Stomach smooth muscle (tissue), 2 donors: Measurements from ENCODE around the gene FANCG.

Experiments used
- H3K27ac ChIP-seq: one replicate; pipeline ENCODE4 v1.7.0; 2013; ENCODE audit warnings: mild to moderate bottlenecking, low read length, inconsistent platforms
- H3K27me3 ChIP-seq, 2 donors: one replicate each; pipeline ENCODE4 v1.7.0; 2013; ENCODE audit warnings: low read length in 2 of 2; ENCODE audit not compliant: insufficient read depth in 2 of 2, control insufficient read depth in 1 of 2
- H3K36me3 ChIP-seq, 2 donors: one replicate each; pipeline ENCODE4 v1.7.0; 2013; ENCODE audit warnings: low read length in 2 of 2; ENCODE audit not compliant: control insufficient read depth in 2 of 2, insufficient read depth in 2 of 2
- H3K4me1 ChIP-seq: one replicate; pipeline ENCODE4 v1.7.0; 2013; ENCODE audit warnings: low read length; ENCODE audit not compliant: control insufficient read depth, insufficient read depth
- H3K4me3 ChIP-seq, 2 donors: one replicate each; pipeline ENCODE4 v1.7.0; 2013; ENCODE audit warnings: low read length in 2 of 2
- H3K9ac ChIP-seq, 2 donors: one replicate each; pipeline ENCODE4 v1.7.0; 2013; ENCODE audit warnings: low read length in 2 of 2, mild to moderate bottlenecking in 1 of 2
- H3K9me3 ChIP-seq, 2 donors: one replicate each; pipeline ENCODE4 v1.7.0; 2013; ENCODE audit warnings: low read length in 2 of 2; ENCODE audit not compliant: control insufficient read depth in 2 of 2
- donor health status: healthy.
- donor health status: Pancreatic carcinoma.

FANCG gene

DNA sequence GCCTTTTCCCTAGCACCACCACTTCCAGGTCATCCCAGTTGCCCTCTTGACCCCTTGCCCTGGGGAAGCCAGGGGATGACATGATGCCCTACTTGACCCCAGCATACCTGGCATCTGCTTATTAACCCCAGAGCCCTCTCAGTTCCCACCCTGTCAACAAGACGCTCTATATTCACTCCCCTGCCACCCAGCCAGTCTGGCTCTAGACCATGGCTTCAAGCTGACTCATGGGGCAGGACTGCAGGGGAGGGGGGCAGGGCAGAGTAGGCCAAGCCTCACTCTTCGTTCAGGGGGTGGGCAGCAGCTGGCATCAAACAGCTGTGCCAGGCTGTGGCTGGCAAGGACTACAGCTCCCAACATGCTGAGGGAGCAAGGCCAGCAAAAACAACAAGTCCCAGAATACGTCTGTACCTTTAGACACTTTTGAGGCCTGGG lies 30.6 kb upstream of the FANCG start:
- Histone ChIP-seq H3K27me3 (no peaks in the 10 kb centered on the region), H3K4me1 (peaks cover 50% of the 10 kb centered on the region), H3K36me3 (peaks cover 10 to 23% of the 10 kb centered on the region in 2 donors), H3K27ac (peak overlapping the region; percentile 90), H3K9ac (peak overlapping the region; percentile 79 to 91), H3K9me3 (no peaks in the 10 kb centered on the region), H3K4me3 (peak overlapping the region; percentile 83 to 88)

GRCh38 chr9:35108946-35109575 lies 29.3 kb upstream of the FANCG start:
- no peak overlapping the region for H3K9ac ChIP-seq
- no peaks in the 10 kb centered on the region for H3K9me3 ChIP-seq
- H3K4me1 ChIP-seq: peaks cover 39% of the 10 kb centered on the region
- no peaks in the 10 kb centered on the region for H3K27me3 ChIP-seq
- H3K4me3 ChIP-seq: no peak overlapping the region
- no peak overlapping the region for H3K27ac ChIP-seq
- H3K36me3 ChIP-seq: peaks cover 14 to 33% of the 10 kb centered on the region in 2 donors

GRCh38 chr9:35108461-35108860 lies 28.7 kb upstream of the FANCG start:
- Histone ChIP-seq H3K4me1 (peaks cover 40% of the 10 kb centered on the region), H3K4me3 (no peak overlapping the region), H3K36me3 (peaks cover 14 to 33% of the 10 kb centered on the region in 2 donors), H3K27me3 (no peaks in the 10 kb centered on the region), H3K27ac (no peak overlapping the region), H3K9me3 (no peaks in the 10 kb centered on the region), H3K9ac (no peak overlapping the region)

- H3K4me3 ChIP-seq: no peak overlapping the region
Measured at GRCh38 chr9:35107297-35108290, 27.9 kb upstream of the FANCG start.

GRCh38 chr9:35106343-35106730 lies 26.6 kb upstream of the FANCG start:
- Histone ChIP-seq H3K27ac (peak overlapping the region; percentile 11), H3K9ac (no peak overlapping the region), H3K4me3 (no peak overlapping the region), H3K9me3 (no peaks in the 10 kb centered on the region), H3K4me1 (peaks cover 43% of the 10 kb centered on the region), H3K36me3 (peaks cover 14 to 35% of the 10 kb centered on the region in 2 donors), H3K27me3 (no peaks in the 10 kb centered on the region)

More at GRCh38 chr9:35107297-35108290, 27.9 kb upstream of the FANCG start:
- H3K36me3 ChIP-seq: peaks cover 14 to 33% of the 10 kb centered on the region in 2 donors
- H3K27me3 ChIP-seq: no peaks in the 10 kb centered on the region
- H3K9ac ChIP-seq: no peak overlapping the region
- H3K9me3 ChIP-seq: no peaks in the 10 kb centered on the region
- peaks cover 40% of the 10 kb centered on the region for H3K4me1 ChIP-seq
- H3K27ac ChIP-seq: no peak overlapping the region

DNA sequence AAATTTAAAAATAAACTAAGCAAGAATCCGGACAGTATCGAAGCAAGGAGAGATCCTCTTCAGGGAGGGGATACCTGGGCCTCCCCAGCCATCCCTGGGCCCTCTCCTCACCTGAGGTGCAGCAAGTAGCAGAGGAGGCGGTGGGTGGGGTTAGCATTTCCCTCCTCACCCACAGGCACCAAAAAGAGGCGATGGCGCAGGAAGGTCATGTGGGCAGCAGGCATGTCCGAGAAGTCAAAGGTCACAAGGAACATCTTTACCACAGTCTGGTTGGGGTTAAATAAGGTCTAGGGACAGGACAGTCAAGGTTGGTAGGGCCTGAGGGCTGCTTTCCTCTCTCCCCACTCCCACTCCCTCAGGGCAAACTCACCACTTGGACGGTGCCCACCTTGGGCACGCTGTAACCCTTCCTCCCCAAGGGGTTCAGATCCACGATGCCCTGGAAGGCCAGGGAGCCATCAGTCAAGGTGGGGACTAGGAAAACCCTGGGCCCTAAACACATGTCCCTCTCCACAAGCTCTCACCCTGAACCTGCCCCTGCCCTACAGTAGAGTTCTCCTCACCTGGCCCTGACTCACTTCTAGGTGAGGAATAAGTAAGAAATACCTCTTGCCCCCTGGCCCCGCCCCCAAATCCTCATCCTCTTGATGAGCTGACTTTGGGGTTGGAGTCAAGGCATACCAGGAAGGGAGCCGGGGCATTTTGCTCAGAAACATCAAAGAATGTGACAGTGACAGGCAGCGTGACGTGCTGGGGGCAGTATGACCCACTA lies 26.0 kb upstream of the FANCG start:
- Histone ChIP-seq H3K9me3 (no peaks in the 10 kb centered on the region), H3K4me1 (peaks cover 42% of the 10 kb centered on the region), H3K9ac (no peak overlapping the region), H3K4me3 (no peak overlapping the region), H3K36me3 (peaks cover 14 to 40% of the 10 kb centered on the region in 2 donors), H3K27me3 (no peaks in the 10 kb centered on the region), H3K27ac (peak overlapping the region; percentile 11)

DNA sequence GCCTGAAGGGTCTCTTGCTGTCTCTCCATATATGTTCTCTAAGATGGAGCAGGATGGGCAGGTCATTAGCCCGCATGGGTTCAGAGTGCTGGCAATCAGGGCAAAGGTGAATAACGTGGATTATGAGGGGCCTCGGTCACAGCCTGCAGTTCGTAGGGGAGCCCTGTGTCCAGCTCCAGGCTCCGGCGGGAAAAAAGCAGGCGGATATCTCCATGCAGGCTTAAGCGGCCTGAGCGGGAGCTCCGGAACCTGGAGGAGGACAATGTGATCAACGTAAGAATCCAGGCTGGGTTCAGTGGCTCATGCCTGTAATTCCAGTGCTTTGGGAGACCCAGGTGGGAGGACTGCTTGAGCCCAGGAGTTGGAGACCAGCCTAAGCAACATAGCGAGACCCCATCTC lies 25.4 kb upstream of the FANCG start:
- Histone ChIP-seq H3K27ac (no peak overlapping the region), H3K4me1 (peaks cover 36% of the 10 kb centered on the region), H3K27me3 (no peaks in the 10 kb centered on the region), H3K4me3 (no peak overlapping the region), H3K9ac (no peak overlapping the region), H3K9me3 (no peaks in the 10 kb centered on the region), H3K36me3 (peaks cover 20 to 46% of the 10 kb centered on the region in 2 donors)

DNA sequence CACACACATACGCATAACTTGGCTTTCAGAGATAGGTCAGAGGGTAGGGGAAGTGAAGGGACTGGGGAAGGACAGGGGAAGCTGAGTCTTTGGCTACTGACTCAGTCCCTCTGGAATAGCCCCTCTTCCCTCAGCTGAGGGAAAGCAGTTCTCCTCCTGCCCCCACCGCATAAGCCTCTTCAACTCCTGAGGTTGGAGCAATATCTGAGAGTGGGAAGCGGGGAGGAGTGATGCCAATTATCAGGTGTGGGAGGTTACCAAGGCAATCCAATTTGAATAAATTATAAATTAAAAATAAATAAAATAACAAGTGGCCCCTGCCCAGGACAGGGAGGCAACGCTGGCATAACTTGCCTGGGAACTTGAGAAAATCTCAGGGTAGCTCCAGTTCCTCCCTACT lies 24.8 kb upstream of the FANCG start:
- no peak overlapping the region for H3K27ac ChIP-seq

DNA sequence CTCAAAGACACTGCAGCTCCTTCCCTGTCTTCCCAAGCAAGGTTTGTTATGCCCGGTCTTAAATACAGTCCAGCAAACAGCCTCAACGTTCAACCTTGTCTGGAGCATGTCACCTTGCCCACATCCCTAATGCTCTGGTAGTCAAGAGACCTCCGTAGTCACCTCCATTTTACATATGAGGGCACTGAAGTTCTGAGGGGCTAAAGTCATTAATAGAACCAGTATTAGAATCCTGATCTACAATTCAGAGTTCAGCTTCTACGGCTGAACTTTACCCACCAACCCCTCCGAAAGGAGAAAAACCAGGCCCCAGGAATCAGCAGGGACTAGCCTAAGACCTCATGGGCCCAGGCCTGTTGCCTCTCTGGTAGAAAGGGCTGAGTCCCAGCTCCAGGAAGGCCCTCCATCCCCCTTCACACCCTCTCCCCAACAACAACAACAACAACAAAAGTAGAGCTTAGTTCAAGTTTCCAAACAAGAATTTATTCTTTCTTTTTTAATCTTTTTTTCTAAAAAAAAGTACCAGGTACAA lies 24.0 kb upstream of the FANCG start:
- peaks cover 25% of the 10 kb centered on the region for H3K4me1 ChIP-seq
- H3K27me3 ChIP-seq: no peaks in the 10 kb centered on the region
- H3K9ac ChIP-seq: peak overlapping the region; percentile 92 to 98
- H3K36me3 ChIP-seq: peaks cover 27 to 57% of the 10 kb centered on the region in 2 donors
- H3K4me3 ChIP-seq: peak overlapping the region; percentile 83 to 96
- H3K9me3 ChIP-seq: no peaks in the 10 kb centered on the region
- H3K27ac ChIP-seq: peak overlapping the region; percentile 94

More for the DNA sequence above, 24.8 kb upstream of the FANCG start:
- no peaks in the 10 kb centered on the region for H3K27me3 ChIP-seq
- peaks cover 30% of the 10 kb centered on the region for H3K4me1 ChIP-seq
- no peak overlapping the region for H3K9ac ChIP-seq
- no peaks in the 10 kb centered on the region for H3K9me3 ChIP-seq
- H3K36me3 ChIP-seq: peaks cover 24 to 51% of the 10 kb centered on the region in 2 donors
- no peak overlapping the region for H3K4me3 ChIP-seq
